Right lobe of liver (tissue), 4 donors: ENCODE results near the gene CD47.

Experiments used
- POLR2A ChIP-seq: fragments of 450-650 bp; IDR thresholded peaks from one replicate; pipeline ENCODE4 v1.6.1; 2017; ENCODE audit warnings: antibody characterized with exemption, mild to moderate bottlenecking
- TF ChIP-seq, protein P1 (sequence below), 4 donors: fragments of 200-600 bp in 3 of 4; fragments of 450-650 bp in 1 of 4; IDR thresholded peaks; one replicate each; pipeline versions ENCODE4 v1.5.1 to v1.8.0; 2016 to 2022; ENCODE audit warnings: antibody characterized with exemption in 4 of 4, mild to moderate bottlenecking in 2 of 4
- donor health status: DM: no; HTN: no; CAD: no.
- donor health status: DM: no; HTN: no; CAD: no.
- donor health status: DM: no; HTN: yes; CAD: no.

DNA sequence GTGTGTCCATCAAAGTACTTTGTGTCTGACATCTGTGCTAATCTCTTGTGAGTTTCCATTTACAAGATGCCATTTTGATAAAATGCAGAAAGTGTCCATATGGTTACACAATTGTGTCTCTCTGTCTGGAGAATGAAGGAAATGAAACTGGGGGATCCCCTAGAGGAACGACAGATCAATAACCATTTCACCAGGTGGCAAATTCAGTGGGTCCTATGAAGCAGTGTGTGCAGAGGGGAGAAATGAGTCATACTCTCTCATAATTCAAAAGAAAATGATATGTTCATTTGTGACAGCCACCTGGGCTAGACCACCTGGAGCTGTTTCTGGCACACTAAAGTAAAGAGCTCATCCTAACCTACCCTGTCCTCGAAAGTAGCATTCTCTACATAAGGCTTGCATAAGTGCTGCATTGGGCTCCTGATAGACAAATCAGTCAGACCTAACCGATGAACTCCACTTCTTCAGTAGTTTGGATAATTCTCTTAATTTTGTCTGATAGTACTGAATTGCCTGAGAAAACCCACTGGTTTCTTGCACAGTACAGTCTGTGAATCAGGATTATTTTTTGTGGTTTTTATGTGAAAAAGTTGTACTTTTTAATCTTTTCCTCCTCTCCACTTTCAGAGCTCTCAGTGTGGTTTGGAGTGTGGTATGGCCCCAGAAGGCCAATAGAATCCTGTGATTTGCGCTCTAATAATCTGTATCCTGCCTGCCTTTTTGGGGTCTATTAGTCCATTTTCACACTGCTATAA is 10.3 kb upstream of the CD47 start:
- no peak for TF ChIP-seq POLR2A
- TF ChIP-seq, protein P1, sequence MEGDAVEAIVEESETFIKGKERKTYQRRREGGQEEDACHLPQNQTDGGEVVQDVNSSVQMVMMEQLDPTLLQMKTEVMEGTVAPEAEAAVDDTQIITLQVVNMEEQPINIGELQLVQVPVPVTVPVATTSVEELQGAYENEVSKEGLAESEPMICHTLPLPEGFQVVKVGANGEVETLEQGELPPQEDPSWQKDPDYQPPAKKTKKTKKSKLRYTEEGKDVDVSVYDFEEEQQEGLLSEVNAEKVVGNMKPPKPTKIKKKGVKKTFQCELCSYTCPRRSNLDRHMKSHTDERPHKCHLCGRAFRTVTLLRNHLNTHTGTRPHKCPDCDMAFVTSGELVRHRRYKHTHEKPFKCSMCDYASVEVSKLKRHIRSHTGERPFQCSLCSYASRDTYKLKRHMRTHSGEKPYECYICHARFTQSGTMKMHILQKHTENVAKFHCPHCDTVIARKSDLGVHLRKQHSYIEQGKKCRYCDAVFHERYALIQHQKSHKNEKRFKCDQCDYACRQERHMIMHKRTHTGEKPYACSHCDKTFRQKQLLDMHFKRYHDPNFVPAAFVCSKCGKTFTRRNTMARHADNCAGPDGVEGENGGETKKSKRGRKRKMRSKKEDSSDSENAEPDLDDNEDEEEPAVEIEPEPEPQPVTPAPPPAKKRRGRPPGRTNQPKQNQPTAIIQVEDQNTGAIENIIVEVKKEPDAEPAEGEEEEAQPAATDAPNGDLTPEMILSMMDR (IDR thresholded peaks at IDR 0.05), result no peak
